HCT116 (cell line): Measurements from ENCODE around the gene PTPRO. TPM values are rescaled to one million over a fixed set of nuclear protein-coding genes. Genes with fewer than 3 reads are reported as not detected.

Experiments
- ATF3 ChIP-seq: IDR thresholded peaks from 2 replicates; pipeline ENCODE4 v1.6.1; 2012
- CBX3 ChIP-seq: IDR thresholded peaks from 2 replicates; pipeline ENCODE4 v1.6.1; 2012; ENCODE audit warnings: low read depth
- CEBPB ChIP-seq: IDR thresholded peaks from 2 replicates; pipeline ENCODE4 v1.6.1; 2012; ENCODE audit warnings: low read depth
- EGR1 ChIP-seq: IDR thresholded peaks from 2 replicates; pipeline ENCODE4 v1.6.1; 2012; ENCODE audit warnings: low read depth
- ELF1 ChIP-seq: IDR thresholded peaks from 2 replicates; pipeline ENCODE4 v1.6.1; 2012; ENCODE audit warnings: low read depth, borderline replicate concordance
- FOSL1 ChIP-seq: IDR thresholded peaks from 2 replicates; pipeline ENCODE4 v1.6.1; 2012; ENCODE audit warnings: low read depth
- POLR2AphosphoS5 ChIP-seq: IDR thresholded peaks from 2 replicates; pipeline ENCODE4 v1.6.1; 2011; ENCODE audit warnings: mild to moderate bottlenecking, low read depth, low read length, moderate library complexity
- REST ChIP-seq: IDR thresholded peaks from 2 replicates; pipeline ENCODE4 v1.6.1; 2012; ENCODE audit warnings: low read depth
- SP1 ChIP-seq: IDR thresholded peaks from 2 replicates; pipeline ENCODE4 v1.6.1; 2012; ENCODE audit warnings: low read depth
- TCF7L2 ChIP-seq: IDR thresholded peaks from 2 replicates; pipeline ENCODE4 v1.7.0; 2011; ENCODE audit warnings: borderline replicate concordance, inconsistent platforms; ENCODE audit not compliant: insufficient read depth, insufficient read length; ENCODE audit errors: extremely low read depth
- YY1 ChIP-seq: IDR thresholded peaks from 2 replicates; pipeline ENCODE4 v1.6.1; 2011; ENCODE audit warnings: low read length, low read depth, moderate library complexity, mild to moderate bottlenecking; ENCODE audit not compliant: insufficient replicate concordance; ENCODE audit errors: extremely low read depth
- ZNF274 ChIP-seq: fragments of 200-500 bp; sonication (Bioruptor generic); IDR thresholded peaks from 2 replicates; pipeline ENCODE4 v1.6.1; 2014; ENCODE audit warnings: mild to moderate bottlenecking, low read depth, low read length, inconsistent platforms
- total RNA-seq: library from RNA; stranded (reverse); gene quantifications from one replicate; pipeline ENCODE4 v1.2.1, GENCODE V29; 2021; ENCODE audit not compliant: unreplicated experiment

Gene PTPRO
- total RNA-seq, 1 experiment from 2014 or later = not detected

- no peak for TF ChIP-seq REST
- no peak for TF ChIP-seq CBX3
- TF ChIP-seq YY1 = no peak
- no peak for TF ChIP-seq EGR1
- TF ChIP-seq ZNF274 = no peak
- no peak for TF ChIP-seq ELF1
- no peak for TF ChIP-seq CEBPB
- no peak for TF ChIP-seq TCF7L2
- TF ChIP-seq SP1 = no peak
- TF ChIP-seq FOSL1 = no peak
- TF ChIP-seq ATF3 = no peak
- no peak for TF ChIP-seq POLR2AphosphoS5
Observed at GRCh38 chr12:15575671-15576541, 253.6 kb downstream of the PTPRO start (continued).
